ENCODE measurements around the gene CAB39. TPM values are rescaled to one million over a fixed set of nuclear protein-coding genes. Genes with fewer than 3 reads are reported as not detected.

Gene CAB39
- polyA plus RNA-seq, 1 donor from 2014 or later: 118 TPM

DNA sequence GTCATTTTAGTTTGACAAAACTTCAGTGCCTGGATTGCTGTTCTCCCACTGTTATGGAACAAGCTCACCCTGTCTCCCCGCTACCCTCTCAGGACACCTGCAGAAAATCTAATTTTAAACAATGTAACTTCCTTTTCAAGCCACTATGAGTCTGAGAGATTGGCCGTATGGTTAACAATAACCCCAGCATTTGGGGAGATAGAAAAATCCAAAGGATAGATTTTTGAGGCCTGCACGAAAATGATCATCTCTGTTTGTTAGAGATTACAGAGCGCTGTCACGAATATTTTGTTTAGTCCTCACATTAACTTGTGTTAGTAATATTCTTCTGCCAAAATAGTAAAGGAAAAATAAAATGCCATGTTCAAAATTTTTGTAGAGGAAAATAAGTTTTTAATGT is 24.7 kb downstream of the CAB39 start:
- H3K9me3 ChIP-seq (ENCODE audit: low read length): no peaks in the 10 kb centered on the region
- no peak for TF ChIP-seq RAD21 (conservative IDR thresholded peaks at IDR 0.05)
- TF ChIP-seq MXI1 (conservative IDR thresholded peaks at IDR 0.05; ENCODE audit: poor library complexity, severe bottlenecking): no peak
- TF ChIP-seq EZH2 (IDR thresholded peaks at IDR 0.05; ENCODE audit: borderline replicate concordance, insufficient read depth, low read length, poor library complexity, severe bottlenecking): no peak
- TF ChIP-seq TAF1 (IDR thresholded peaks at IDR 0.05; ENCODE audit: low read depth): no peak
- TF ChIP-seq, protein P1, sequence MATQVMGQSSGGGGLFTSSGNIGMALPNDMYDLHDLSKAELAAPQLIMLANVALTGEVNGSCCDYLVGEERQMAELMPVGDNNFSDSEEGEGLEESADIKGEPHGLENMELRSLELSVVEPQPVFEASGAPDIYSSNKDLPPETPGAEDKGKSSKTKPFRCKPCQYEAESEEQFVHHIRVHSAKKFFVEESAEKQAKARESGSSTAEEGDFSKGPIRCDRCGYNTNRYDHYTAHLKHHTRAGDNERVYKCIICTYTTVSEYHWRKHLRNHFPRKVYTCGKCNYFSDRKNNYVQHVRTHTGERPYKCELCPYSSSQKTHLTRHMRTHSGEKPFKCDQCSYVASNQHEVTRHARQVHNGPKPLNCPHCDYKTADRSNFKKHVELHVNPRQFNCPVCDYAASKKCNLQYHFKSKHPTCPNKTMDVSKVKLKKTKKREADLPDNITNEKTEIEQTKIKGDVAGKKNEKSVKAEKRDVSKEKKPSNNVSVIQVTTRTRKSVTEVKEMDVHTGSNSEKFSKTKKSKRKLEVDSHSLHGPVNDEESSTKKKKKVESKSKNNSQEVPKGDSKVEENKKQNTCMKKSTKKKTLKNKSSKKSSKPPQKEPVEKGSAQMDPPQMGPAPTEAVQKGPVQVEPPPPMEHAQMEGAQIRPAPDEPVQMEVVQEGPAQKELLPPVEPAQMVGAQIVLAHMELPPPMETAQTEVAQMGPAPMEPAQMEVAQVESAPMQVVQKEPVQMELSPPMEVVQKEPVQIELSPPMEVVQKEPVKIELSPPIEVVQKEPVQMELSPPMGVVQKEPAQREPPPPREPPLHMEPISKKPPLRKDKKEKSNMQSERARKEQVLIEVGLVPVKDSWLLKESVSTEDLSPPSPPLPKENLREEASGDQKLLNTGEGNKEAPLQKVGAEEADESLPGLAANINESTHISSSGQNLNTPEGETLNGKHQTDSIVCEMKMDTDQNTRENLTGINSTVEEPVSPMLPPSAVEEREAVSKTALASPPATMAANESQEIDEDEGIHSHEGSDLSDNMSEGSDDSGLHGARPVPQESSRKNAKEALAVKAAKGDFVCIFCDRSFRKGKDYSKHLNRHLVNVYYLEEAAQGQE (IDR thresholded peaks at IDR 0.05; ENCODE audit: borderline replicate concordance): no peak
- TF ChIP-seq SMC3 (conservative IDR thresholded peaks at IDR 0.05; ENCODE audit: poor library complexity): no peak
- TF ChIP-seq, protein P2, sequence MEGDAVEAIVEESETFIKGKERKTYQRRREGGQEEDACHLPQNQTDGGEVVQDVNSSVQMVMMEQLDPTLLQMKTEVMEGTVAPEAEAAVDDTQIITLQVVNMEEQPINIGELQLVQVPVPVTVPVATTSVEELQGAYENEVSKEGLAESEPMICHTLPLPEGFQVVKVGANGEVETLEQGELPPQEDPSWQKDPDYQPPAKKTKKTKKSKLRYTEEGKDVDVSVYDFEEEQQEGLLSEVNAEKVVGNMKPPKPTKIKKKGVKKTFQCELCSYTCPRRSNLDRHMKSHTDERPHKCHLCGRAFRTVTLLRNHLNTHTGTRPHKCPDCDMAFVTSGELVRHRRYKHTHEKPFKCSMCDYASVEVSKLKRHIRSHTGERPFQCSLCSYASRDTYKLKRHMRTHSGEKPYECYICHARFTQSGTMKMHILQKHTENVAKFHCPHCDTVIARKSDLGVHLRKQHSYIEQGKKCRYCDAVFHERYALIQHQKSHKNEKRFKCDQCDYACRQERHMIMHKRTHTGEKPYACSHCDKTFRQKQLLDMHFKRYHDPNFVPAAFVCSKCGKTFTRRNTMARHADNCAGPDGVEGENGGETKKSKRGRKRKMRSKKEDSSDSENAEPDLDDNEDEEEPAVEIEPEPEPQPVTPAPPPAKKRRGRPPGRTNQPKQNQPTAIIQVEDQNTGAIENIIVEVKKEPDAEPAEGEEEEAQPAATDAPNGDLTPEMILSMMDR (IDR thresholded peaks at IDR 0.05; ENCODE audit: poor library complexity, severe bottlenecking): no peak
- TF ChIP-seq POLR2AphosphoS5 (IDR thresholded peaks at IDR 0.05): no peak
- no peak for TF ChIP-seq EP300 (conservative IDR thresholded peaks at IDR 0.05; ENCODE audit: poor library complexity, severe bottlenecking)
- no peaks in the 10 kb centered on the region for H4K20me1 ChIP-seq (ENCODE audit: insufficient read depth)
- no peaks in the 10 kb centered on the region for H3K27me3 ChIP-seq (ENCODE audit: insufficient read depth, low read depth, low read length)
- H3K4me3 ChIP-seq (ENCODE audit: low read length): no peak overlapping the region
- no peak overlapping the region for H2AFZ ChIP-seq (ENCODE audit: low read depth, low read length)
- no peaks in the 10 kb centered on the region for H3K36me3 ChIP-seq (ENCODE audit: insufficient read depth, low read length)
- H3F3A ChIP-seq (ENCODE audit: insufficient read depth, low read length, poor library complexity, severe bottlenecking): no peaks in the 10 kb centered on the region
- H3K27ac ChIP-seq (ENCODE audit: low read length): no peak overlapping the region
- H3K9ac ChIP-seq (ENCODE audit: low read length): no peak overlapping the region
- no peak overlapping the region for H3K4me2 ChIP-seq (ENCODE audit: low read length)
- H3K9me2 ChIP-seq (ENCODE audit: insufficient read depth, low read length): no peaks in the 10 kb centered on the region
- peaks cover 30% of the 10 kb centered on the region for H3K79me2 ChIP-seq (replicated peaks; ENCODE audit: insufficient read depth, low read length)

DNA sequence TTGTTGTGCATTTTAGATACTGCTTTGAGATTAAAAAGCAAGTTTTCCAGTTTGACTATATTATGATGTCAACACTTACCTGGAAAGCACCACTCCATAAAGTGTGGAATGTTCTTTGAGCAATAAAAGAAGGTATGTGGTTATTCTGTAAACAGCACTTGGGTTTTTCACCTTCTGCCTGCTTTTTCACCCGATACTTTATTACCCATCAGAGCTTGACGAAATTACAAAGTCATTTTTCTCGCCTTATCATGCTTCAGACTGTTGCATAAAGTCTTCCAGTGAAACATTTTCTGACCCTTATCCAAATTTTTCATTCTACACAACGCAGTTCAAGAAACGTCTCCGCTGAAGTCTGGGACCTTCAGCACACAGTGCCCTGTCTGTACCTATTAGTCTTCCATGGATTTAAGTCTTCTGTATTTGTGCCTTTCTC is 25.2 kb downstream of the CAB39 start:
- Histone ChIP-seq H3K27ac (ENCODE audit: low read length) (no peak overlapping the region), H2AFZ (ENCODE audit: low read depth, low read length) (no peak overlapping the region), H3K4me2 (ENCODE audit: low read length) (no peak overlapping the region), H3F3A (ENCODE audit: insufficient read depth, low read length, poor library complexity, severe bottlenecking) (no peaks in the 10 kb centered on the region), H4K20me1 (ENCODE audit: insufficient read depth) (no peaks in the 10 kb centered on the region), H3K4me3 (ENCODE audit: low read length) (no peak overlapping the region), H3K79me2 (replicated peaks; ENCODE audit: insufficient read depth, low read length) (peaks cover 30% of the 10 kb centered on the region), H3K36me3 (ENCODE audit: insufficient read depth, low read length) (no peaks in the 10 kb centered on the region), H3K9me3 (ENCODE audit: low read length) (no peaks in the 10 kb centered on the region), H3K27me3 (ENCODE audit: insufficient read depth, low read depth, low read length) (no peaks in the 10 kb centered on the region), H3K9ac (ENCODE audit: low read length) (no peak overlapping the region), H3K9me2 (ENCODE audit: insufficient read depth, low read length) (no peaks in the 10 kb centered on the region)
- no peak for TF ChIP-seq EZH2 (IDR thresholded peaks at IDR 0.05; ENCODE audit: borderline replicate concordance, insufficient read depth, low read length, poor library complexity, severe bottlenecking)
- no peak for TF ChIP-seq MXI1 (conservative IDR thresholded peaks at IDR 0.05; ENCODE audit: poor library complexity, severe bottlenecking)
- no peak for TF ChIP-seq POLR2AphosphoS5 (IDR thresholded peaks at IDR 0.05)
- no peak for TF ChIP-seq EP300 (conservative IDR thresholded peaks at IDR 0.05; ENCODE audit: poor library complexity, severe bottlenecking)
- TF ChIP-seq SMC3 (conservative IDR thresholded peaks at IDR 0.05; ENCODE audit: poor library complexity): no peak
- TF ChIP-seq TAF1 (IDR thresholded peaks at IDR 0.05; ENCODE audit: low read depth): no peak
- TF ChIP-seq, protein P1 (IDR thresholded peaks at IDR 0.05; ENCODE audit: borderline replicate concordance): no peak
- TF ChIP-seq, protein P2 (IDR thresholded peaks at IDR 0.05; ENCODE audit: poor library complexity, severe bottlenecking): no peak
- no peak for TF ChIP-seq RAD21 (conservative IDR thresholded peaks at IDR 0.05)

Measured in neural cell (in vitro differentiated cells).